ENCODE measurements around the gene USP9X. TPM values are rescaled to one million over a fixed set of nuclear protein-coding genes. Genes with fewer than 3 reads are reported as not detected.

USP9X gene
- total and polyA plus RNA-seq, 4 experiments from 2014 or later = 12.9 to 78.2 (median 53.4) TPM

- H3K4me1 ChIP-seq (ENCODE audit: insufficient read depth, low read length) = no peaks in the 10 kb centered on the region
- no peak for DNase-seq
- no peak overlapping the region for H3K27ac ChIP-seq (ENCODE audit: low read depth, low read length)
- Mint-ChIP-seq H3K9me3 (no peaks in the 10 kb centered on the region), H3K4me3 (no peak overlapping the region), H3K27ac (no peak overlapping the region), H3K27me3 (no peaks in the 10 kb centered on the region), H3K36me3 (no peaks in the 10 kb centered on the region), H3K4me1 (no peaks in the 10 kb centered on the region)
- CTCF ChIA-PET (ENCODE audit: partially characterized antibody) = interaction anchor here (0.7 to 1.1 kb wide), 2 partner anchors 65 to 662 kb away, joined by 3 read pairs; no protein-coding TSS in a partner anchor
- H3K9me3 ChIP-seq (ENCODE audit: control insufficient read depth in 1 of 2, low read length in 2 of 2) = no peaks in the 10 kb centered on the region
- intact Hi-C loops (cut with micrococcal nuclease) = no loop called here
- H3K36me3 ChIP-seq (ENCODE audit: insufficient read depth, low read length) = no peaks in the 10 kb centered on the region
- no peak overlapping the region for H3K4me3 ChIP-seq (ENCODE audit: low read length in 2 of 2)
- POLR2A ChIA-PET (ENCODE audit: partially characterized antibody) = interaction anchor here (0.6 kb wide), 1 partner anchor 88 kb away, joined by 3 read pairs; no protein-coding TSS in a partner anchor
- no peaks in the 10 kb centered on the region for H3K27me3 ChIP-seq (ENCODE audit: insufficient read depth, low read length)
Observed at GRCh38 chrX:41241962-41242361, 156.7 kb downstream of the USP9X start.

GRCh38 chrX:41245641-41246040 lies 160.4 kb downstream of the USP9X start:
- H3K27me3 Mint-ChIP-seq = no peaks in the 10 kb centered on the region
- no peaks in the 10 kb centered on the region for H3K9me3 Mint-ChIP-seq
- no peak for DNase-seq
- intact Hi-C loops (cut with micrococcal nuclease) = no loop called here
- H3K27ac Mint-ChIP-seq = no peak overlapping the region
- no peak overlapping the region for H3K4me3 Mint-ChIP-seq
- no peaks in the 10 kb centered on the region for H3K36me3 ChIP-seq (ENCODE audit: insufficient read depth, low read length)
- ChIA-PET POLR2A (ENCODE audit: partially characterized antibody) (no interaction called here), CTCF (ENCODE audit: partially characterized antibody) (no interaction called here)
- no peak overlapping the region for H3K27ac ChIP-seq (ENCODE audit: low read depth, low read length)
- H3K36me3 Mint-ChIP-seq = no peaks in the 10 kb centered on the region
- H3K9me3 ChIP-seq (ENCODE audit: control insufficient read depth in 1 of 2, low read length in 2 of 2) = no peaks in the 10 kb centered on the region
- H3K4me1 Mint-ChIP-seq = no peaks in the 10 kb centered on the region
- H3K27me3 ChIP-seq (ENCODE audit: insufficient read depth, low read length) = no peaks in the 10 kb centered on the region
- no peaks in the 10 kb centered on the region for H3K4me1 ChIP-seq (ENCODE audit: insufficient read depth, low read length)
- no peak overlapping the region for H3K4me3 ChIP-seq (ENCODE audit: low read length in 2 of 2)

- no peak for DNase-seq
- peaks cover 0 to 2% of the 10 kb centered on the region in 2 donors for H3K36me3 Mint-ChIP-seq
- POLR2A ChIA-PET (ENCODE audit: partially characterized antibody) = no interaction called here
Observed at GRCh38 chrX:41250867-41251266, 165.6 kb downstream of the USP9X start.

GRCh38 chrX:41257801-41258200 lies 172.6 kb downstream of the USP9X start:
- no peak overlapping the region for H3K4me3 Mint-ChIP-seq
- H3K36me3 Mint-ChIP-seq = peaks cover 0 to 2% of the 10 kb centered on the region in 2 donors
- Histone ChIP-seq H3K36me3 (ENCODE audit: insufficient read depth, low read length) (no peaks in the 10 kb centered on the region), H3K9me3 (ENCODE audit: control insufficient read depth in 1 of 2, low read length in 2 of 2) (no peaks in the 10 kb centered on the region), H3K27ac (ENCODE audit: low read depth, low read length) (no peak overlapping the region), H3K27me3 (ENCODE audit: insufficient read depth, low read length) (no peaks in the 10 kb centered on the region), H3K4me3 (ENCODE audit: low read length in 2 of 2) (no peak overlapping the region), H3K4me1 (ENCODE audit: insufficient read depth, low read length) (peaks cover 3% of the 10 kb centered on the region)
- H3K27me3 Mint-ChIP-seq = peaks cover 0 to 2% of the 10 kb centered on the region in 2 donors
- intact Hi-C loops (cut with micrococcal nuclease) = no loop called here
- peaks cover 0 to 6% (median 1%) of the 10 kb centered on the region in 8 donors for H3K9me3 Mint-ChIP-seq
- ChIA-PET CTCF (ENCODE audit: partially characterized antibody) (interaction anchor here (1.9 to 2.4 kb wide), 2 partner anchors 17 to 77 kb away, joined by 4 to 5 read pairs; no protein-coding TSS in a partner anchor), POLR2A (ENCODE audit: partially characterized antibody) (no interaction called here)
- no peak overlapping the region for H3K27ac Mint-ChIP-seq
- H3K4me1 Mint-ChIP-seq = peaks cover 3 to 9% (median 4%) of the 10 kb centered on the region in 4 donors
- DNase-seq = no peak

More at GRCh38 chrX:41250867-41251266, 165.6 kb downstream of the USP9X start:
- Mint-ChIP-seq H3K27ac (no peak overlapping the region), H3K4me3 (peak overlapping the region in 2 of 8 donors; percentile 12 to 48), H3K9me3 (no peaks in the 10 kb centered on the region), H3K27me3 (peaks cover 0 to 2% of the 10 kb centered on the region in 2 donors), H3K4me1 (peaks cover 3 to 13% (median 5%) of the 10 kb centered on the region in 4 donors)
- Histone ChIP-seq H3K27me3 (ENCODE audit: insufficient read depth, low read length) (no peaks in the 10 kb centered on the region), H3K27ac (ENCODE audit: low read depth, low read length) (no peak overlapping the region), H3K9me3 (ENCODE audit: control insufficient read depth in 1 of 2, low read length in 2 of 2) (no peaks in the 10 kb centered on the region), H3K4me3 (ENCODE audit: low read length in 2 of 2) (no peak overlapping the region), H3K36me3 (ENCODE audit: insufficient read depth, low read length) (no peaks in the 10 kb centered on the region), H3K4me1 (ENCODE audit: insufficient read depth, low read length) (peaks cover 4% of the 10 kb centered on the region)
- CTCF ChIA-PET (ENCODE audit: partially characterized antibody) = interaction anchor here (4.1 kb wide), 1 partner anchor 70 kb away, joined by 26 read pairs; no protein-coding TSS in a partner anchor
- intact Hi-C loops (cut with micrococcal nuclease) = loop anchor here (5.0 kb wide), 1 partner anchor 709 kb away; no protein-coding TSS in a partner anchor

GRCh38 chrX:41258226-41258625 lies 173.0 kb downstream of the USP9X start:
- no peak overlapping the region for H3K4me3 Mint-ChIP-seq
- ChIA-PET CTCF (ENCODE audit: partially characterized antibody) (interaction anchor here (1.9 to 2.4 kb wide), 2 partner anchors 17 to 78 kb away, joined by 4 to 5 read pairs; no protein-coding TSS in a partner anchor), POLR2A (ENCODE audit: partially characterized antibody) (no interaction called here)
- Histone ChIP-seq H3K9me3 (ENCODE audit: control insufficient read depth in 1 of 2, low read length in 2 of 2) (no peaks in the 10 kb centered on the region), H3K27ac (ENCODE audit: low read depth, low read length) (no peak overlapping the region), H3K4me3 (ENCODE audit: low read length in 2 of 2) (no peak overlapping the region), H3K4me1 (ENCODE audit: insufficient read depth, low read length) (no peaks in the 10 kb centered on the region), H3K36me3 (ENCODE audit: insufficient read depth, low read length) (no peaks in the 10 kb centered on the region), H3K27me3 (ENCODE audit: insufficient read depth, low read length) (no peaks in the 10 kb centered on the region)
- H3K27me3 Mint-ChIP-seq = peaks cover 0 to 2% of the 10 kb centered on the region in 2 donors
- peaks cover 0 to 6% (median 1%) of the 10 kb centered on the region in 8 donors for H3K9me3 Mint-ChIP-seq
- DNase-seq = no peak
- intact Hi-C loops (cut with micrococcal nuclease) = no loop called here
- no peak overlapping the region for H3K27ac Mint-ChIP-seq
- peaks cover 0 to 2% of the 10 kb centered on the region in 2 donors for H3K36me3 Mint-ChIP-seq
- H3K4me1 Mint-ChIP-seq = peaks cover 3 to 5% (median 4%) of the 10 kb centered on the region in 4 donors

- no peak for DNase-seq
- Mint-ChIP-seq H3K4me1 (no peaks in the 10 kb centered on the region), H3K36me3 (no peaks in the 10 kb centered on the region), H3K4me3 (no peak overlapping the region), H3K27me3 (no peaks in the 10 kb centered on the region), H3K9me3 (peaks cover 0 to 6% (median 1%) of the 10 kb centered on the region in 8 donors), H3K27ac (no peak overlapping the region)
- CTCF ChIA-PET (ENCODE audit: partially characterized antibody) = interaction anchor here (1.9 to 2.4 kb wide), 2 partner anchors 16 to 79 kb away, joined by 4 to 5 read pairs; no protein-coding TSS in a partner anchor
- intact Hi-C loops (cut with micrococcal nuclease) = no loop called here
- POLR2A ChIA-PET (ENCODE audit: partially characterized antibody) = interaction anchor here (0.9 kb wide), 1 partner anchor 79 kb away, joined by 3 read pairs; no protein-coding TSS in a partner anchor
- H3K36me3 ChIP-seq (ENCODE audit: insufficient read depth, low read length) = no peaks in the 10 kb centered on the region
- no peaks in the 10 kb centered on the region for H3K4me1 ChIP-seq (ENCODE audit: insufficient read depth, low read length)
- H3K27ac ChIP-seq (ENCODE audit: low read depth, low read length) = no peak overlapping the region
- no peak overlapping the region for H3K4me3 ChIP-seq (ENCODE audit: low read length in 2 of 2)
- no peaks in the 10 kb centered on the region for H3K9me3 ChIP-seq (ENCODE audit: control insufficient read depth in 1 of 2, low read length in 2 of 2)
- H3K27me3 ChIP-seq (ENCODE audit: insufficient read depth, low read length) = no peaks in the 10 kb centered on the region
Observed at GRCh38 chrX:41258871-41259270, 173.6 kb downstream of the USP9X start.

- no peak overlapping the region for H3K27ac Mint-ChIP-seq
- no peak overlapping the region for H3K4me3 ChIP-seq (ENCODE audit: low read length in 2 of 2)
- no peaks in the 10 kb centered on the region for H3K27me3 ChIP-seq (ENCODE audit: insufficient read depth, low read length)
- no peak overlapping the region for H3K4me3 Mint-ChIP-seq
- ChIA-PET CTCF (ENCODE audit: partially characterized antibody) (interaction anchor here (1.9 to 2.4 kb wide), 2 partner anchors 16 to 79 kb away, joined by 4 to 5 read pairs; no protein-coding TSS in a partner anchor), POLR2A (ENCODE audit: partially characterized antibody) (interaction anchor here (0.9 kb wide), 1 partner anchor 78 kb away, joined by 3 read pairs; no protein-coding TSS in a partner anchor)
- H3K9me3 ChIP-seq (ENCODE audit: control insufficient read depth in 1 of 2, low read length in 2 of 2) = no peaks in the 10 kb centered on the region
- no peaks in the 10 kb centered on the region for H3K27me3 Mint-ChIP-seq
- no peaks in the 10 kb centered on the region for H3K36me3 ChIP-seq (ENCODE audit: insufficient read depth, low read length)
- H3K4me1 ChIP-seq (ENCODE audit: insufficient read depth, low read length) = no peaks in the 10 kb centered on the region
- H3K36me3 Mint-ChIP-seq = no peaks in the 10 kb centered on the region
- H3K4me1 Mint-ChIP-seq = no peaks in the 10 kb centered on the region
- intact Hi-C loops (cut with micrococcal nuclease) = no loop called here
- no peak overlapping the region for H3K27ac ChIP-seq (ENCODE audit: low read depth, low read length)
- peaks cover 0 to 6% (median 1%) of the 10 kb centered on the region in 8 donors for H3K9me3 Mint-ChIP-seq
- DNase-seq = no peak
Observed at GRCh38 chrX:41259516-41259915, 174.3 kb downstream of the USP9X start.
